K562 (cell line): ENCODE measurements around the gene RNPEP. TPM values are rescaled to one million over a fixed set of nuclear protein-coding genes. Genes with fewer than 3 reads are reported as not detected.

Source experiments
- ATAC-seq: fragments of 200-7000 bp; cut with Tn5 transposase; 3 replicates; pipeline ENCODE4 v1.9.1; 2020; ENCODE audit warnings: moderate library complexity
- BruUV-seq: library from RNA; stranded (reverse); fragments of 400-500 nt; replicated peaks from 2 replicates; lab custom pipeline; 2021; lab: Mats Ljungman, UMichigan
- CTCF ChIA-PET: fragments of 300-600 bp; formaldehyde crosslinking; extraction: SDS; loops from one replicate; lab custom pipeline; 2021; ENCODE audit warnings: low intra/inter-chr PET ratio; lab: Yijun Ruan, JAX
- POLR2A ChIA-PET: fragments of 300-600, 350-650 bp; sonication (Branson Sonifier 250); formaldehyde crosslinking; extraction: SDS; loops from one replicate; lab custom pipeline; 2021; ENCODE audit warnings: antibody characterized with exemption, inconsistent platforms; lab: Yijun Ruan, JAX
- DNase-seq, 4 experiments: peaks; one replicate each; pipeline versions ENCODE4 v3.0.0 to v3.0.0-alpha.2; 2011 to 2018; ENCODE audit warnings: low spot score in 3 of 4, mixed read lengths in 3 of 4; ENCODE audit errors: extremely low read depth in 1 of 4
- FAIRE-seq: peaks from 2 replicates; lab custom pipeline; 2011; peaks lifted over from hg19 to GRCh38; lab: Jason Lieb, UNC
- H2AFZ ChIP-seq: 2 replicates; pipeline ENCODE4 v1.6.0; 2011; ENCODE audit warnings: low read depth, low read length, control low read depth, inconsistent platforms
- H3K27ac ChIP-seq: fragments of 200-600 bp; 3 replicates; pipeline ENCODE4 v1.8.0; 2011; ENCODE audit warnings: low read depth, mild to moderate bottlenecking, control low read depth, inconsistent platforms, low read length, moderate library complexity, mixed read lengths; ENCODE audit errors: extremely low read depth
- H3K27me3 ChIP-seq, 2 experiments: fragments of 300-600 bp in 1 of 2; 2 replicates in 1 of 2; 3 replicates in 1 of 2; pipeline versions ENCODE4 v1.6.0 to v1.8.0; 2011; ENCODE audit warnings: inconsistent platforms in 2 of 2, low read length in 2 of 2, mild to moderate bottlenecking in 1 of 2, mixed read lengths in 1 of 2, moderate library complexity in 1 of 2; ENCODE audit not compliant: control insufficient read depth in 2 of 2, insufficient read depth in 2 of 2
- H3K36me3 ChIP-seq: fragments of 300-600 bp; 3 replicates; pipeline ENCODE4 v1.8.0; 2011; ENCODE audit warnings: mild to moderate bottlenecking, low read length, inconsistent platforms; ENCODE audit not compliant: control insufficient read depth, insufficient read depth
- H3K4me1 ChIP-seq, 2 experiments: fragments of 200-600 bp in 1 of 2; replicated peaks in 1 of 2; 2 replicates in 1 of 2; 3 replicates in 1 of 2; pipeline versions ENCODE4 v1.5.1 to v1.8.0; 2011; ENCODE audit warnings: inconsistent platforms in 2 of 2, low read length in 2 of 2, mild to moderate bottlenecking in 1 of 2, mixed read lengths in 1 of 2, moderate library complexity in 1 of 2; ENCODE audit not compliant: control insufficient read depth in 2 of 2, insufficient read depth in 2 of 2
- H3K4me2 ChIP-seq: 2 replicates; pipeline ENCODE4 v1.6.1; 2011; ENCODE audit warnings: low read length, control low read depth, inconsistent platforms, mixed read lengths; ENCODE audit not compliant: insufficient read depth
- H3K4me3 ChIP-seq: fragments of 200-600 bp; sonication (generic), shearing (Covaris generic); 2 replicates; pipeline ENCODE4 v1.5.1; 2016; ENCODE audit warnings: control low read depth, inconsistent platforms
- H3K79me2 ChIP-seq: fragments of 200-600 bp; 3 replicates; pipeline ENCODE4 v1.8.0; 2011; ENCODE audit warnings: low read length, inconsistent platforms; ENCODE audit not compliant: control insufficient read depth, insufficient read depth
- H3K9ac ChIP-seq, 2 experiments: 2 replicates each; pipeline versions ENCODE4 v1.6.0 to v1.6.1; 2011; ENCODE audit warnings: low read depth in 2 of 2, low read length in 2 of 2, control low read depth in 1 of 2, inconsistent platforms in 1 of 2, mild to moderate bottlenecking in 1 of 2, mixed read lengths in 1 of 2; ENCODE audit not compliant: insufficient read depth in 1 of 2
- H3K9me1 ChIP-seq: one replicate; pipeline ENCODE4 v1.6.0; 2011; ENCODE audit warnings: inconsistent platforms, mild to moderate bottlenecking, low read length, moderate library complexity; ENCODE audit not compliant: control insufficient read depth, insufficient read depth
- H3K9me3 ChIP-seq: replicated peaks from 2 replicates; pipeline ENCODE4 v1.5.1; 2011; ENCODE audit warnings: low read depth, low read length, inconsistent platforms; ENCODE audit not compliant: control insufficient read depth, insufficient read depth
- H4K20me1 ChIP-seq: replicated peaks from 2 replicates; pipeline ENCODE4 v1.6.1; 2011; ENCODE audit warnings: low read length, inconsistent platforms, mixed read lengths; ENCODE audit not compliant: control insufficient read depth, insufficient read depth
- CBX3 ChIP-seq, 2 experiments: IDR thresholded peaks; 1 replicate in 1 of 2; 2 replicates in 1 of 2; pipeline ENCODE4 v1.6.1; 2012; ENCODE audit warnings: inconsistent platforms in 2 of 2, low read length in 2 of 2, borderline replicate concordance in 1 of 2, control low read depth in 1 of 2
- ELF1 ChIP-seq: fragments of 200-800 bp; sonication (Bioruptor generic); IDR thresholded peaks from 2 replicates; pipeline ENCODE4 v1.6.1; 2016; ENCODE audit warnings: missing genetic modification characterization, missing compliant biosample characterization
- ESRRB ChIP-seq: fragments of 250-450 bp; sonication (Bioruptor Pico); IDR thresholded peaks from 2 replicates; pipeline ENCODE4 v1.5.0; 2020; ENCODE audit warnings: mild to moderate bottlenecking, moderate library complexity, borderline replicate concordance
- HEY1 ChIP-seq: fragments of 250-450 bp; sonication (Bioruptor Pico); IDR thresholded peaks from 2 replicates; pipeline ENCODE4 v1.5.0; 2020; ENCODE audit warnings: mild to moderate bottlenecking, moderate library complexity, borderline replicate concordance
- LCOR ChIP-seq: sonication (generic); formaldehyde crosslinking; IDR thresholded peaks from 2 replicates; pipeline ENCODE4 v1.8.0; 2022; ENCODE audit warnings: mild to moderate bottlenecking, missing genetic modification reagents
- MAFF ChIP-seq: IDR thresholded peaks from 2 replicates; pipeline ENCODE4 v1.6.1; 2012; ENCODE audit warnings: low read length, improper control_type of control experiment
- NCOA2 ChIP-seq, 2 experiments: fragments of 450-650 bp; IDR thresholded peaks; 2 replicates each; pipeline ENCODE4 v1.6.1; 2018; ENCODE audit warnings: mild to moderate bottlenecking in 2 of 2, moderate library complexity in 1 of 2; ENCODE audit not compliant: partially characterized antibody in 2 of 2
- NCOA4 ChIP-seq: fragments of 450-650 bp; IDR thresholded peaks from 2 replicates; pipeline ENCODE4 v1.6.1; 2018; ENCODE audit warnings: mild to moderate bottlenecking; ENCODE audit not compliant: partially characterized antibody
- NRF1 ChIP-seq, 2 experiments: fragments of 450-650 bp; IDR thresholded peaks in 1 of 2; conservative IDR thresholded peaks in 1 of 2; 2 replicates each; pipeline ENCODE4 v1.6.1; 2014; ENCODE audit warnings: mild to moderate bottlenecking in 2 of 2
- SMC3 ChIP-seq: conservative IDR thresholded peaks from 2 replicates; pipeline ENCODE4 v1.6.1; 2011; ENCODE audit warnings: low read depth, low read length, improper control_type of control experiment; ENCODE audit not compliant: insufficient read depth
- ZNF23 ChIP-seq: fragments of 250-450 bp; sonication (Bioruptor Pico); IDR thresholded peaks from 2 replicates; pipeline ENCODE4 v1.4.0; 2020; ENCODE audit warnings: mild to moderate bottlenecking
- ZNF445 ChIP-seq: fragments of 250-450 bp; sonication (Bioruptor Pico); IDR thresholded peaks from 2 replicates; pipeline ENCODE4 v1.4.0; 2020; ENCODE audit warnings: low read depth, mild to moderate bottlenecking, moderate library complexity
- ZNF584 ChIP-seq: fragments of 200-800 bp; sonication (Bioruptor generic); IDR thresholded peaks from 2 replicates; pipeline ENCODE4 v1.6.1; 2016; ENCODE audit warnings: low read depth, mild to moderate bottlenecking, missing genetic modification characterization, missing compliant biosample characterization
- WGBS: fragments of 100-300 bp; shearing (Covaris generic); methylation state at CpG from one replicate; pipeline ENCODE4 v1.1.6; 2016; ENCODE audit warnings: low coverage, mixed read lengths; ENCODE audit not compliant: insufficient coverage; ENCODE audit errors: missing lambda C conversion rate; 5-methylcytosine and 5-hydroxymethylcytosine counted together
- in situ Hi-C: fragments of 300-500 bp; cut with MboI; formaldehyde crosslinking; loops from 4 replicates; pipeline ENCODE4 v1.15.0; 2018; ENCODE audit warnings: inconsistent platforms, mixed read lengths
- intact Hi-C: fragments of 100-400 bp; cut with micrococcal nuclease; formaldehyde crosslinking; loops from 2 replicates; pipeline ENCODE4 v1.14.2; 2022
- polyA plus RNA-seq, 8 experiments: library from polyadenylated mRNA; depleted of rRNA in 4 of 8; stranded (reverse) in 5 of 8; unstranded in 3 of 8; fragments of >200 nt; fragmentation: Nextera tagmentation in 2 of 8; fragmentation: Illumina TruSeq in 1 of 8; extraction: Ambion mirVana in 2 of 8; extraction: Trizol in 1 of 8; gene quantifications; 2 replicates each; pipeline versions ENCODE4 v1.2.1 to v1.2.3, GENCODE V29; 2011 to 2014; ENCODE audit warnings: inconsistent platforms in 1 of 8, missing spikeins in 1 of 8
- total RNA-seq, 7 experiments: library from RNA; depleted of rRNA in 6 of 7; stranded (reverse); fragments of >200 nt in 6 of 7; fragmentation: Illumina TruSeq in 2 of 7; extraction: Trizol in 2 of 7; gene quantifications; 2 replicates each; pipeline versions ENCODE4 v1.2.1 to v1.2.3, GENCODE V29; 2011 to 2021; ENCODE audit warnings: low replicate concordance in 1 of 7
- TF ChIP-seq, protein P1 (sequence below), 2 experiments: fragments of 450-650 bp in 1 of 2; sonication (generic) in 1 of 2; formaldehyde crosslinking; conservative IDR thresholded peaks; 2 replicates each; pipeline versions ENCODE4 v1.4.0 to v1.8.1; 2020 to 2022; ENCODE audit warnings: mild to moderate bottlenecking in 1 of 2, missing genetic modification reagents in 1 of 2
- TF ChIP-seq, protein P2 (sequence below): IDR thresholded peaks from 2 replicates; pipeline ENCODE4 v1.6.1; 2014; ENCODE audit warnings: antibody characterized with exemption
- TF ChIP-seq, protein P3 (sequence below): IDR thresholded peaks from 2 replicates; pipeline ENCODE4 v1.6.1; 2011; ENCODE audit warnings: borderline replicate concordance, low read depth, mild to moderate bottlenecking, moderate library complexity, low read length; ENCODE audit not compliant: insufficient read depth, poor library complexity, severe bottlenecking

Gene RNPEP
- total and polyA plus RNA-seq, 9 of the 15 experiments (the other 6 are each of a cell fraction or from before 2014, with no cell fraction given), result 27.5 to 131 (median 63.4) TPM

DNA sequence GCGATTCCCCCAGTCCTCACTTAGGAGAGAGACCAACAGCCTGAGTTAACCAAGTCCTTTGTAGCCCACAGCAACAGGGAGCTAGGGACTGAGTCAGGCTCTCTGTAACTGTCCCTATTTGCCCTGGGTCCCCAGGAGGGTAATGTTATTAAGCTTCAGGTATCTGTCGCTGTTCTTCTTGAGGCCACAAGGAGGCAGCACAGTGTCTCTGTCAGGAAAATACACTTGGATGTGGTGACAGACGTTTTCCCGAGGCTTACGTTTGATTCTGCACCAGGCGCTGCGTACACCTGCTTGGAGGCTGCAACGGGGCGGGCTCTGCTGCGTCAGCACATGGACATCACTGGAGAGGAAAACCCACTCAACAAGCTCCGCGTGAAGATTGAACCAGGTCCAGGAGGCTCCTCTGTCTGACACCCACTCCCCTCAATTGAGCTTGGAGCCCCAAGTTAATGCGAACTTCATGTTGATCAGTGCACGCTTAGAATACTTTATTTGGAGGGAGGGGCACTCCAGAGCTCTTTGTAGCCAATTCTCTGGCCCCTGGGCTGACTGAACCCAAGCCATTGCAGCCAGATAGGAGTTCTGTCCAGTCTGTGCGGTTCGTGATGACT lies 17.3 kb downstream of the RNPEP start:
- intact Hi-C loops (loop anchor here (1.0 kb wide), 1 partner anchor 120 kb away; no protein-coding TSS in a partner anchor), in situ Hi-C loops (loop anchor here (5.0 kb wide), 1 partner anchor 123 kb away; the partner anchor contains the start of gene GPR37L1)
- POLR2A ChIA-PET, result interaction anchor here (0.6 to 3.9 kb wide), 23 partner anchors 8 to 170 kb away, joined by 3 to 21 read pairs (median 4); partner anchors contain the start of genes GPR37L1, IPO9, RNPEP and TIMM17A
- WGBS, result 59% methylated on average over 16 of the region's 16 CpGs
- ATAC-seq (peak; percentile 93), FAIRE-seq (peak; percentile 98), DNase-seq (peak; percentile 76 to 81 (median 78))
- Histone ChIP-seq H3K4me3 (no peak overlapping the region), H3K36me3 (peaks cover 86% of the 10 kb centered on the region), H3K9me1 (no peaks in the 10 kb centered on the region), H4K20me1 (no peaks in the 10 kb centered on the region; the same call in 1 of the 2 replicates), H3K79me2 (no peaks in the 10 kb centered on the region), H3K9me3 (no peaks in the 10 kb centered on the region), H3K9ac (no peak overlapping the region), H2AFZ (no peak overlapping the region), H3K27ac (no peak overlapping the region), H3K4me2 (no peak overlapping the region), H3K27me3 (no peaks in the 10 kb centered on the region), H3K4me1 (no peaks in the 10 kb centered on the region; a peak in 1 of 5 replicates)
- BruUV-seq, result no TSS peak
- CTCF ChIA-PET, result interaction anchor here (0.6 to 4.9 kb wide), 9 partner anchors 10 to 147 kb away, joined by 3 to 52 read pairs (median 4); partner anchors contain the start of gene GPR37L1
- TF ChIP-seq NCOA2 (IDR thresholded peaks at IDR 0.05; ENCODE audit: partially characterized antibody in 2 of 2), result no peak
- no peak for TF ChIP-seq HEY1 (CRISPR knock-in tag)
- TF ChIP-seq, protein P1, sequence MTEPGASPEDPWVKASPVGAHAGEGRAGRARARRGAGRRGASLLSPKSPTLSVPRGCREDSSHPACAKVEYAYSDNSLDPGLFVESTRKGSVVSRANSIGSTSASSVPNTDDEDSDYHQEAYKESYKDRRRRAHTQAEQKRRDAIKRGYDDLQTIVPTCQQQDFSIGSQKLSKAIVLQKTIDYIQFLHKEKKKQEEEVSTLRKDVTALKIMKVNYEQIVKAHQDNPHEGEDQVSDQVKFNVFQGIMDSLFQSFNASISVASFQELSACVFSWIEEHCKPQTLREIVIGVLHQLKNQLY (CRISPR knock-in tag; conservative IDR thresholded peaks at IDR 0.05), result no peak
- TF ChIP-seq ZNF23 (CRISPR knock-in tag), result no peak
- no peak for TF ChIP-seq NRF1 (conservative IDR thresholded peaks at IDR 0.05 in 1 of 2, IDR thresholded peaks at IDR 0.05 in 1 of 2)
- TF ChIP-seq, protein P2, sequence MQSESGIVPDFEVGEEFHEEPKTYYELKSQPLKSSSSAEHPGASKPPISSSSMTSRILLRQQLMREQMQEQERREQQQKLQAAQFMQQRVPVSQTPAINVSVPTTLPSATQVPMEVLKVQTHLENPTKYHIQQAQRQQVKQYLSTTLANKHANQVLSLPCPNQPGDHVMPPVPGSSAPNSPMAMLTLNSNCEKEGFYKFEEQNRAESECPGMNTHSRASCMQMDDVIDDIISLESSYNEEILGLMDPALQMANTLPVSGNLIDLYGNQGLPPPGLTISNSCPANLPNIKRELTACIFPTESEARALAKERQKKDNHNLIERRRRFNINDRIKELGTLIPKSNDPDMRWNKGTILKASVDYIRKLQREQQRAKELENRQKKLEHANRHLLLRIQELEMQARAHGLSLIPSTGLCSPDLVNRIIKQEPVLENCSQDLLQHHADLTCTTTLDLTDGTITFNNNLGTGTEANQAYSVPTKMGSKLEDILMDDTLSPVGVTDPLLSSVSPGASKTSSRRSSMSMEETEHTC, result no peak
- TF ChIP-seq ESRRB (CRISPR knock-in tag), result no peak
- 0 out of 3 replicates have a peak, but pooled peaks of 1 of the 2 experiments have one; percentile 17 for TF ChIP-seq CBX3 (IDR thresholded peaks at IDR 0.05; ENCODE audit: borderline replicate concordance in 1 of 2, low read length in 2 of 2)
- TF ChIP-seq SMC3, result peak; percentile 90
- no peak for TF ChIP-seq ZNF445 (CRISPR knock-in tag)
- TF ChIP-seq LCOR, result no peak
- TF ChIP-seq ZNF584, result no peak
- no peak for TF ChIP-seq NCOA4
- TF ChIP-seq, protein P3, sequence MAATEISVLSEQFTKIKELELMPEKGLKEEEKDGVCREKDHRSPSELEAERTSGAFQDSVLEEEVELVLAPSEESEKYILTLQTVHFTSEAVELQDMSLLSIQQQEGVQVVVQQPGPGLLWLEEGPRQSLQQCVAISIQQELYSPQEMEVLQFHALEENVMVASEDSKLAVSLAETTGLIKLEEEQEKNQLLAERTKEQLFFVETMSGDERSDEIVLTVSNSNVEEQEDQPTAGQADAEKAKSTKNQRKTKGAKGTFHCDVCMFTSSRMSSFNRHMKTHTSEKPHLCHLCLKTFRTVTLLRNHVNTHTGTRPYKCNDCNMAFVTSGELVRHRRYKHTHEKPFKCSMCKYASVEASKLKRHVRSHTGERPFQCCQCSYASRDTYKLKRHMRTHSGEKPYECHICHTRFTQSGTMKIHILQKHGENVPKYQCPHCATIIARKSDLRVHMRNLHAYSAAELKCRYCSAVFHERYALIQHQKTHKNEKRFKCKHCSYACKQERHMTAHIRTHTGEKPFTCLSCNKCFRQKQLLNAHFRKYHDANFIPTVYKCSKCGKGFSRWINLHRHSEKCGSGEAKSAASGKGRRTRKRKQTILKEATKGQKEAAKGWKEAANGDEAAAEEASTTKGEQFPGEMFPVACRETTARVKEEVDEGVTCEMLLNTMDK, result peak; percentile 75
- TF ChIP-seq ELF1, result no peak
- TF ChIP-seq MAFF, result no peak
